ENCODE results near the gene CYP27C1. TPM values are rescaled to one million over a fixed set of nuclear protein-coding genes. Genes with fewer than 3 reads are reported as not detected.
"Not testable (repeated sequence)": the region's sequence is repeated elsewhere in the genome, so short reads cannot be mapped to it uniquely, and the experiment has no call there.

The CYP27C1 gene
- total and polyA plus RNA-seq, 2 of the 13 experiments (the other 11 are each of a cell fraction or from before 2014, with no cell fraction given) = not detected

DNA sequence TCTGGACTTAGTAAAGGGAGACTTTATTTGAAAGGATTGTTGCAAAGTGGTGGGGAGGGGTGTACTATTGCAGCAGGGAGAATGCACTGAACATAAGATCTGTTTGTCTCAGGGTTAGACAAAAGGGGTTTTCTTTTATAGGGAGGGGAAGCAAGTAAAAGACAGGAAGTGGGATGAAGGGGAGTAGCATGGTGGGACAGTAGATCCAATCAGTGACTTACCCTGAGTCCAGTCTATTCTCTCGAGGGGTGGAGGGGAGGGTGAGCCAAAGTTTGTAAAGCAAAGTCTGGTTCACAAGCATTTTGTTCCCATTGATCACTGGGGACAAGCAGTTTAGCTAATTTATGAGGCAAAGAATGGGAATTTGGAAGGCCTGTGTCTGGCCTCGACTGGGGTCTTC, 35.0 kb upstream of the CYP27C1 start (continued):
- TF ChIP-seq, protein P1, sequence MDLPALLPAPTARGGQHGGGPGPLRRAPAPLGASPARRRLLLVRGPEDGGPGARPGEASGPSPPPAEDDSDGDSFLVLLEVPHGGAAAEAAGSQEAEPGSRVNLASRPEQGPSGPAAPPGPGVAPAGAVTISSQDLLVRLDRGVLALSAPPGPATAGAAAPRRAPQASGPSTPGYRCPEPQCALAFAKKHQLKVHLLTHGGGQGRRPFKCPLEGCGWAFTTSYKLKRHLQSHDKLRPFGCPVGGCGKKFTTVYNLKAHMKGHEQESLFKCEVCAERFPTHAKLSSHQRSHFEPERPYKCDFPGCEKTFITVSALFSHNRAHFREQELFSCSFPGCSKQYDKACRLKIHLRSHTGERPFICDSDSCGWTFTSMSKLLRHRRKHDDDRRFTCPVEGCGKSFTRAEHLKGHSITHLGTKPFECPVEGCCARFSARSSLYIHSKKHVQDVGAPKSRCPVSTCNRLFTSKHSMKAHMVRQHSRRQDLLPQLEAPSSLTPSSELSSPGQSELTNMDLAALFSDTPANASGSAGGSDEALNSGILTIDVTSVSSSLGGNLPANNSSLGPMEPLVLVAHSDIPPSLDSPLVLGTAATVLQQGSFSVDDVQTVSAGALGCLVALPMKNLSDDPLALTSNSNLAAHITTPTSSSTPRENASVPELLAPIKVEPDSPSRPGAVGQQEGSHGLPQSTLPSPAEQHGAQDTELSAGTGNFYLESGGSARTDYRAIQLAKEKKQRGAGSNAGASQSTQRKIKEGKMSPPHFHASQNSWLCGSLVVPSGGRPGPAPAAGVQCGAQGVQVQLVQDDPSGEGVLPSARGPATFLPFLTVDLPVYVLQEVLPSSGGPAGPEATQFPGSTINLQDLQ (CRISPR knock-in tag; IDR thresholded peaks at IDR 0.05) = no peak

DNA sequence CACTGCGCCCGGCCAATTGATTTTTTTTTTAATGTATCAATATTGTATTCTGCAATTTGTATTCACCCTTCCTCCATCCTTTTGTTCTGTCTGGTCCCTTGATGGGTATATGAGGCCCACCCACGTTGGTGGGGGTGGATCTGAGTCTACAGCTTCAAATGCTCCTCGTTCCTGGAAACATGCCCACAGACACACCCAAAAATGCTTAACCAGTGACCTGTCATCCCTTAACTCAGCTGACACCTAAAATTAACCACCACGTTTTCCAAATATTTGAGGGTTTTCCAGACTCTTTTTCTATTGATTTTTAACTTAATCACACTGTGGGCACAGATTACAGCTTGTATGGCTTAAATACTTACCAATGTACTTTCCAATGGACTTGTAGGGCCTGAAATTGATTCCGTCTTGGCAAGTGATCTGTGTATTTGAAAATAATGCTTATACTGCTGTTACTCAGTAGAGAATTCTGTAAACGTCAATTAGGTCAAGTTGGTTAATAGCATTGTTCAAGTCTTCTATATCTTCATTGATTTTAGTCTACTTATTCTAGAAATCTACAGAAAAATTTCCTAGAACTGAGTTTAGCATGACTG, 34.4 kb upstream of the CYP27C1 start:
- no peaks in the 10 kb centered on the region for H3K9me3 ChIP-seq (ENCODE audit: low read length)
- H3K4me3 ChIP-seq (replicated peaks in 1 of 3; ENCODE audit: insufficient read depth in 1 of 3, low read depth in 2 of 3, low read length in 3 of 3) = no peak overlapping the region
- DNase-seq (ENCODE audit: low spot score) (no peak), ATAC-seq (no peak), FAIRE-seq (peak; percentile 51)
- intact Hi-C loops (cut with micrococcal nuclease; ENCODE audit: unreplicated experiment) (no loop called here), in situ Hi-C loops (cut with HindIII; ENCODE audit: extremely low pct_ligation_motif_present, low pct_unique_long_range_greater_than_20kb) (no loop called here)
- no peaks in the 10 kb centered on the region for H3K27me3 ChIP-seq (ENCODE audit: control insufficient read depth in 1 of 2, insufficient read depth in 2 of 2, low read length in 2 of 2)
- TF ChIP-seq ZFP37 (CRISPR knock-in tag; IDR thresholded peaks at IDR 0.05; ENCODE audit: borderline replicate concordance) (no peak), MZF1 (CRISPR knock-in tag; IDR thresholded peaks at IDR 0.05; ENCODE audit: borderline replicate concordance) (no peak)
- TF ChIP-seq, protein P2, sequence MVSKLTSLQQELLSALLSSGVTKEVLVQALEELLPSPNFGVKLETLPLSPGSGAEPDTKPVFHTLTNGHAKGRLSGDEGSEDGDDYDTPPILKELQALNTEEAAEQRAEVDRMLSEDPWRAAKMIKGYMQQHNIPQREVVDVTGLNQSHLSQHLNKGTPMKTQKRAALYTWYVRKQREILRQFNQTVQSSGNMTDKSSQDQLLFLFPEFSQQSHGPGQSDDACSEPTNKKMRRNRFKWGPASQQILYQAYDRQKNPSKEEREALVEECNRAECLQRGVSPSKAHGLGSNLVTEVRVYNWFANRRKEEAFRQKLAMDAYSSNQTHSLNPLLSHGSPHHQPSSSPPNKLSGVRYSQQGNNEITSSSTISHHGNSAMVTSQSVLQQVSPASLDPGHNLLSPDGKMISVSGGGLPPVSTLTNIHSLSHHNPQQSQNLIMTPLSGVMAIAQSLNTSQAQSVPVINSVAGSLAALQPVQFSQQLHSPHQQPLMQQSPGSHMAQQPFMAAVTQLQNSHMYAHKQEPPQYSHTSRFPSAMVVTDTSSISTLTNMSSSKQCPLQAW (CRISPR knock-in tag; IDR thresholded peaks at IDR 0.05) = no peak
- TF ChIP-seq, protein P3, sequence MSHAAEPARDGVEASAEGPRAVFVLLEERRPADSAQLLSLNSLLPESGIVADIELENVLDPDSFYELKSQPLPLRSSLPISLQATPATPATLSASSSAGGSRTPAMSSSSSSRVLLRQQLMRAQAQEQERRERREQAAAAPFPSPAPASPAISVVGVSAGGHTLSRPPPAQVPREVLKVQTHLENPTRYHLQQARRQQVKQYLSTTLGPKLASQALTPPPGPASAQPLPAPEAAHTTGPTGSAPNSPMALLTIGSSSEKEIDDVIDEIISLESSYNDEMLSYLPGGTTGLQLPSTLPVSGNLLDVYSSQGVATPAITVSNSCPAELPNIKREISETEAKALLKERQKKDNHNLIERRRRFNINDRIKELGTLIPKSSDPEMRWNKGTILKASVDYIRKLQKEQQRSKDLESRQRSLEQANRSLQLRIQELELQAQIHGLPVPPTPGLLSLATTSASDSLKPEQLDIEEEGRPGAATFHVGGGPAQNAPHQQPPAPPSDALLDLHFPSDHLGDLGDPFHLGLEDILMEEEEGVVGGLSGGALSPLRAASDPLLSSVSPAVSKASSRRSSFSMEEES (CRISPR knock-in tag; IDR thresholded peaks at IDR 0.05) = no peak
- TF ChIP-seq, protein P4, sequence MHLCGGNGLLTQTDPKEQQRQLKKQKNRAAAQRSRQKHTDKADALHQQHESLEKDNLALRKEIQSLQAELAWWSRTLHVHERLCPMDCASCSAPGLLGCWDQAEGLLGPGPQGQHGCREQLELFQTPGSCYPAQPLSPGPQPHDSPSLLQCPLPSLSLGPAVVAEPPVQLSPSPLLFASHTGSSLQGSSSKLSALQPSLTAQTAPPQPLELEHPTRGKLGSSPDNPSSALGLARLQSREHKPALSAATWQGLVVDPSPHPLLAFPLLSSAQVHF (CRISPR knock-in tag; IDR thresholded peaks at IDR 0.05) = no peak
- H3K36me3 ChIP-seq (replicated peaks in 1 of 2; ENCODE audit: control insufficient read depth in 1 of 2, insufficient read depth in 2 of 2, low read length in 2 of 2) = peaks cover 16 to 31% of the 10 kb centered on the region in 2 experiments; a peak in 4 of 5 replicates
- no peaks in the 10 kb centered on the region for H4K20me1 ChIP-seq (ENCODE audit: insufficient read depth, low read length)
- WGBS (ENCODE audit: low lambda C conversion rate) = 86% methylated on average over 7 of the region's 7 CpGs
- H3K9ac ChIP-seq (ENCODE audit: insufficient read depth, low read depth, low read length) = no peak overlapping the region
- no peak overlapping the region for H3K27ac ChIP-seq (ENCODE audit: extremely low read length, insufficient read depth, low read length)
- H2AFZ ChIP-seq (ENCODE audit: low read length) = no peak overlapping the region
- peaks cover 5% of the 10 kb centered on the region; the same call in 1 of the 2 replicates for H3K4me1 ChIP-seq (ENCODE audit: insufficient read depth, low read length)
- BruUV-seq (replicated peaks) = no TSS peak
- no peak overlapping the region for H3K4me2 ChIP-seq (ENCODE audit: low read depth, low read length)
- ChIA-PET POLR2A (no interaction called here), CTCF (ENCODE audit: low intra/inter-chr PET ratio, low total read pairs) (no interaction called here)
- H3K79me2 ChIP-seq (ENCODE audit: insufficient read depth, low read length) = no peaks in the 10 kb centered on the region

DNA sequence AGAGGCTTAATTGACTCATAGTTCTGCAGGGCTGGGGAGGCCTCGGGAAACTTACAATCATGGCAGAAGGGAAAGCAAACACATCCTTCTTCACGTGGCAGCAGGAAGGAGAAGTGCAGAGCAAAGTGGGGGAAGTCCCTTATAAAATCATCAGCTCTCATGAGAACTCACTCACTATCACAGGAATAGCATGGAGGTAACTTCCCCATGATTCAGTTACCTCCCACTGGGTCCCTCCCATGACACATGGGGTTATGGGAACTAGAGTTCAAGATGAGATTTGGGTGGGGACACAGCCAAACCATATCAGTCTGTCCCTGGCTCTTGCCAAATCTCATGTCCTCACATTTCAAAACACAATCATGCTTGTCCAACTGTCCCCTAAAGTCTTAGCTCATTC, 21.1 kb upstream of the CYP27C1 start:
- WGBS (ENCODE audit: low lambda C conversion rate) = 27% methylated on average over 2 of the region's 2 CpGs
- POLR2A ChIA-PET; H3K4me2 ChIP-seq (ENCODE audit: low read depth, low read length); intact Hi-C loops (cut with micrococcal nuclease; ENCODE audit: unreplicated experiment); H2AFZ ChIP-seq (ENCODE audit: low read length); H3K4me3 ChIP-seq (replicated peaks in 1 of 3; ENCODE audit: insufficient read depth in 1 of 3, low read depth in 2 of 3, low read length in 3 of 3); H3K9ac ChIP-seq (ENCODE audit: insufficient read depth, low read depth, low read length); BruUV-seq (replicated peaks); CTCF ChIA-PET (ENCODE audit: low intra/inter-chr PET ratio, low total read pairs); H3K27ac ChIP-seq (ENCODE audit: extremely low read length, insufficient read depth, low read length); FAIRE-seq; DNase-seq (ENCODE audit: low spot score); H4K20me1 ChIP-seq (ENCODE audit: insufficient read depth, low read length); H3K36me3 ChIP-seq (replicated peaks in 1 of 2; ENCODE audit: control insufficient read depth in 1 of 2, insufficient read depth in 2 of 2, low read length in 2 of 2); H3K27me3 ChIP-seq (ENCODE audit: control insufficient read depth in 1 of 2, insufficient read depth in 2 of 2, low read length in 2 of 2); ATAC-seq; H3K79me2 ChIP-seq (ENCODE audit: insufficient read depth, low read length); in situ Hi-C loops (cut with HindIII; ENCODE audit: extremely low pct_ligation_motif_present, low pct_unique_long_range_greater_than_20kb): not testable (repeated sequence)
- Histone ChIP-seq H3K4me1 (ENCODE audit: insufficient read depth, low read length) (peaks cover 28% of the 10 kb centered on the region), H3K9me3 (ENCODE audit: low read length) (peaks cover 21% of the 10 kb centered on the region)

Data from HepG2 (cell line).